ENCODE data around the gene CTDP1.

DNA sequence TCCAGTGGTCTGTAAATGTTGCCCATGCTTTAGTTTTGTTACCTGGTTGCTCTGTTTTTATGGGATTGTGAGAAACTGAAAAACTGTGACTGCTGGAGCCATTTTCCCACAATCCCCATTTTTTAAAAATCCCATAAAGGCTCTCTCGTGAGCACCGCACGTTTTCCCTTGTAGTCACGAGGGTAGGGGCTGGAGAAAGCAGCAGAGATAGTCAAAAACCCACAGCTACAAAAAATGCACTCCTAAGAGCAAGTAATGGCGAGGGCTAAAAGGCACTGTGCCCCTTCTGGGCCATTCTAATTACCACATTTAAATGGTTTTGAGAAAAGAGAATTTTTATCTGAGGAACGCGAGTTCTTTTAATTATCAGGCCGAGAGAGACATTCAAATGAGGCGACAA is 1.8 kb upstream of the CTDP1 start:
- TF ChIP-seq, protein P1, sequence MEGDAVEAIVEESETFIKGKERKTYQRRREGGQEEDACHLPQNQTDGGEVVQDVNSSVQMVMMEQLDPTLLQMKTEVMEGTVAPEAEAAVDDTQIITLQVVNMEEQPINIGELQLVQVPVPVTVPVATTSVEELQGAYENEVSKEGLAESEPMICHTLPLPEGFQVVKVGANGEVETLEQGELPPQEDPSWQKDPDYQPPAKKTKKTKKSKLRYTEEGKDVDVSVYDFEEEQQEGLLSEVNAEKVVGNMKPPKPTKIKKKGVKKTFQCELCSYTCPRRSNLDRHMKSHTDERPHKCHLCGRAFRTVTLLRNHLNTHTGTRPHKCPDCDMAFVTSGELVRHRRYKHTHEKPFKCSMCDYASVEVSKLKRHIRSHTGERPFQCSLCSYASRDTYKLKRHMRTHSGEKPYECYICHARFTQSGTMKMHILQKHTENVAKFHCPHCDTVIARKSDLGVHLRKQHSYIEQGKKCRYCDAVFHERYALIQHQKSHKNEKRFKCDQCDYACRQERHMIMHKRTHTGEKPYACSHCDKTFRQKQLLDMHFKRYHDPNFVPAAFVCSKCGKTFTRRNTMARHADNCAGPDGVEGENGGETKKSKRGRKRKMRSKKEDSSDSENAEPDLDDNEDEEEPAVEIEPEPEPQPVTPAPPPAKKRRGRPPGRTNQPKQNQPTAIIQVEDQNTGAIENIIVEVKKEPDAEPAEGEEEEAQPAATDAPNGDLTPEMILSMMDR (conservative IDR thresholded peaks at IDR 0.05; ENCODE audit: low read depth, low read length): no peak
- TF ChIP-seq EZH2 (IDR thresholded peaks at IDR 0.05; ENCODE audit: borderline replicate concordance, low read depth, low read length, poor library complexity, severe bottlenecking): no peak

Measured in A673 (cell line).